Tibial nerve (tissue), 4 donors: ENCODE measurements around the gene CDKN1A.

ENCODE experiments used
- CTCF ChIP-seq, 5 experiments: fragments of 200-600 bp in 3 of 5; fragments of 450-650 bp in 2 of 5; sonication (generic) in 3 of 5; IDR thresholded peaks; one replicate each; pipeline ENCODE4 v1.5.1; 2016 to 2019; ENCODE audit warnings: antibody characterized with exemption in 5 of 5, mild to moderate bottlenecking in 3 of 5, moderate library complexity in 2 of 5
- EP300 ChIP-seq, 2 donors: sonication (generic); formaldehyde crosslinking; IDR thresholded peaks; one replicate each; pipeline ENCODE4 v1.6.1; 2017; ENCODE audit warnings: antibody characterized with exemption in 2 of 2, mild to moderate bottlenecking in 1 of 2
- POLR2A ChIP-seq, 2 donors: fragments of 450-650 bp; IDR thresholded peaks; one replicate each; pipeline ENCODE4 v1.6.1; 2017; ENCODE audit warnings: antibody characterized with exemption in 2 of 2, mild to moderate bottlenecking in 2 of 2, moderate library complexity in 2 of 2

GRCh38 chr6:36725581-36725980 lies 47.1 kb downstream of the CDKN1A start:
- TF ChIP-seq CTCF (IDR thresholded peaks at IDR 0.05) (no peak), POLR2A (IDR thresholded peaks at IDR 0.05) (no peak), EP300 (IDR thresholded peaks at IDR 0.05) (no peak)
